AG04449 (cell line): ENCODE results near the gene TBX15.

Source experiments
- CTCF ChIA-PET: fragments of 350-600 bp; formaldehyde crosslinking; extraction: SDS; loops from one replicate; lab custom pipeline; 2021; ENCODE audit warnings: antibody characterized with exemption; lab: Yijun Ruan, JAX
- POLR2A ChIA-PET: fragments of 400-600, 350-600 bp; formaldehyde crosslinking; extraction: SDS; loops from one replicate; lab custom pipeline; 2020; ENCODE audit warnings: antibody characterized with exemption, inconsistent platforms; lab: Yijun Ruan, JAX
- DNase-seq: peaks from one replicate; pipeline ENCODE4 v3.0.0-alpha.2; 2010; ENCODE audit warnings: low read depth, low spot score
- H3K4me3 ChIP-seq: 2 replicates; pipeline ENCODE4 v1.5.1; 2011; ENCODE audit warnings: low read depth, mild to moderate bottlenecking, control low read depth, low read length
- TF ChIP-seq, protein P1 (sequence below): IDR thresholded peaks from one replicate; pipeline ENCODE4 v1.5.1; 2011; ENCODE audit warnings: mild to moderate bottlenecking, moderate library complexity, low read length, control low read depth, inconsistent platforms; ENCODE audit not compliant: insufficient read depth; ENCODE audit errors: missing control alignments

Gene TBX15

DNA sequence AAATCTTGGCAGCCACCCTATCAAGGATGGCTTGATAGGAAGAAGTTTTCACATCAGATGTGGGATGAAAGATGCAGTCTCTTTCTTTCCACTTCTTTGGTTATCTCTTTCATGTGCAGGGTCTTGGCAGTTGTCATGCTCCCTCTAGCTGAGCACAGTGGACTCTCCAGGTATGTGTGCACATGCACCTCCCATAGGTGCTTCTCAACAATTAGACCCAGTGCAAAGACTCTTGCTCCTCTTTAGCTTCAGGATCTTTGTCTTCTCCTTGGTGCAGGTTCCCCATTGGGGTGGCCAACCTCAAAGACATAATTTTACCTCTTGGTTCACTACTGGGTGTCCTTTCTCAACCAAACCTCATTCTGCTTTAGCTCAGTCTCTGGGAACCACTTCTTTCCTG is 80.7 kb downstream of the TBX15 start:
- TF ChIP-seq, protein P1, sequence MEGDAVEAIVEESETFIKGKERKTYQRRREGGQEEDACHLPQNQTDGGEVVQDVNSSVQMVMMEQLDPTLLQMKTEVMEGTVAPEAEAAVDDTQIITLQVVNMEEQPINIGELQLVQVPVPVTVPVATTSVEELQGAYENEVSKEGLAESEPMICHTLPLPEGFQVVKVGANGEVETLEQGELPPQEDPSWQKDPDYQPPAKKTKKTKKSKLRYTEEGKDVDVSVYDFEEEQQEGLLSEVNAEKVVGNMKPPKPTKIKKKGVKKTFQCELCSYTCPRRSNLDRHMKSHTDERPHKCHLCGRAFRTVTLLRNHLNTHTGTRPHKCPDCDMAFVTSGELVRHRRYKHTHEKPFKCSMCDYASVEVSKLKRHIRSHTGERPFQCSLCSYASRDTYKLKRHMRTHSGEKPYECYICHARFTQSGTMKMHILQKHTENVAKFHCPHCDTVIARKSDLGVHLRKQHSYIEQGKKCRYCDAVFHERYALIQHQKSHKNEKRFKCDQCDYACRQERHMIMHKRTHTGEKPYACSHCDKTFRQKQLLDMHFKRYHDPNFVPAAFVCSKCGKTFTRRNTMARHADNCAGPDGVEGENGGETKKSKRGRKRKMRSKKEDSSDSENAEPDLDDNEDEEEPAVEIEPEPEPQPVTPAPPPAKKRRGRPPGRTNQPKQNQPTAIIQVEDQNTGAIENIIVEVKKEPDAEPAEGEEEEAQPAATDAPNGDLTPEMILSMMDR, result no peak
- CTCF ChIA-PET, result interaction anchor here (1.5 kb wide), 1 partner anchor 15 kb away, joined by 4 read pairs; no protein-coding TSS in a partner anchor

DNA sequence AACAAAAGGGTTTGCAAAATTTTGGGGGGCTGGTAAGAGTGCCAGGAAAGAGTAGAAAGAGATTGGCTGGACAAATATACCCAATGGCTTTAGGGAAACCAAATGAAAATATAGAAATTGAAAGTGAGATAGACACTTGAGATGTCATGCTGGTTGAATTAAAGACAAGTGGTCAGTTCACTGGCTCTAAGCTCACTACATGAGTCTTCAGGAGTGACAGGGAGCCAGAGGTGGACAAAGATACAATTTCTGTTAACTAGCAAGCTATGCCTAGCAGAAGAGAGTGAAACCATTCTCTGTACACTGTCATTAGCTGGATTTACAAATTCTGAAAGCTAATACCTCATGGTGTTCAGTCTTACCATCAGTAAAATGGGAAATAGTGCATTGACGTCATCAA is 82.5 kb downstream of the TBX15 start:
- ChIA-PET CTCF (interaction anchor here (0.7 kb wide), 1 partner anchor 11 kb away, joined by 3 read pairs; no protein-coding TSS in a partner anchor), POLR2A (no interaction called here)
- no peak for DNase-seq
- no peak overlapping the region for H3K4me3 ChIP-seq
- TF ChIP-seq, protein P1, result no peak

More for the DNA sequence above, 80.7 kb downstream of the TBX15 start:
- no peak for DNase-seq
- no peak overlapping the region for H3K4me3 ChIP-seq
- POLR2A ChIA-PET, result interaction anchor here (0.7 kb wide), 1 partner anchor 934 kb away, joined by 3 read pairs; no protein-coding TSS in a partner anchor

DNA sequence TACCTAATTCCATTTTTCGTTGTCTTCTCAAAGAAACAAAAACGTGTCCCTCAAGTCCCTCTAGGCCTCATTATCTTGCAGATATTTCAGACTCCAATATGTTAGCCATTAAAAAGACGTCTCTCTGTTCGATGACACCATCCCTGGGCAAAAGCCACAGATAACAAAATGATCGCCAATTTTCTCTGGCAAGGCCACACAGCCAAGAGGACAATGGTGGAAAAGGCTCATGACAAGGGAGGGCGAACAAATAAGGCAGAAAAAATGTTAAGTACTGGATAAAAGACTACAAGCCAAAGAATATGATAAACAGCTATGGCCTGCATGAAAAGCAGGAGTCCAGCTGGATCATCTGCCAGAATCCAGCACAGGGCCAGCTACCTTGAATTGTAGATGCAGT is 82.9 kb downstream of the TBX15 start:
- TF ChIP-seq, protein P1, result no peak
- POLR2A ChIA-PET, result no interaction called here
- no peak overlapping the region for H3K4me3 ChIP-seq
- DNase-seq, result no peak
- CTCF ChIA-PET, result interaction anchor here (0.7 kb wide), 1 partner anchor 11 kb away, joined by 3 read pairs; no protein-coding TSS in a partner anchor

DNA sequence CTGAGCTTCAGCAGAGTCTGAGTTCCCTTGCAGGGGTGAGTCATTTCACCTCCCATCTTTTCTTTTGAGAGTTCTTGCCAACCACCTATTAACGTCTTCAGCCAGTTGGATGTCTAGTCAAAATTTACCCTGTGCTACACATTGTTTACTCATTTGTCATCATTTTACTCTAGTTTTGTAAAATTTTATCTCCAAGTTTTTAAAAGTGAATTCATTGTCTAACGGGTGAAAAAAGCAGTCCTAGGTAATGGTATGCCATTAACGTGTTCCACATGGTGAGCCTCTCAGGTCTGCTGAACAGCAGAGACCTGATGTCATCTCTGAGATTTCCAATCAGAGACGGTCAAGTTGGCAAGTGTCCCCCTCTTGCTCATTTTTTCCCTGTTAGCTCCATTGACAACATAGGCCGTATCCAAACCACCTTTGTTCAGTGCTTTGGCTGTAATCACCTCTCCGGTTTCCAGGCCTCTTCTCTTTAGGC is 85.4 kb downstream of the TBX15 start:
- H3K4me3 ChIP-seq, result no peak overlapping the region
- POLR2A ChIA-PET, result no interaction called here
- CTCF ChIA-PET, result no interaction called here
- TF ChIP-seq, protein P1, result no peak
- no peak for DNase-seq

DNA sequence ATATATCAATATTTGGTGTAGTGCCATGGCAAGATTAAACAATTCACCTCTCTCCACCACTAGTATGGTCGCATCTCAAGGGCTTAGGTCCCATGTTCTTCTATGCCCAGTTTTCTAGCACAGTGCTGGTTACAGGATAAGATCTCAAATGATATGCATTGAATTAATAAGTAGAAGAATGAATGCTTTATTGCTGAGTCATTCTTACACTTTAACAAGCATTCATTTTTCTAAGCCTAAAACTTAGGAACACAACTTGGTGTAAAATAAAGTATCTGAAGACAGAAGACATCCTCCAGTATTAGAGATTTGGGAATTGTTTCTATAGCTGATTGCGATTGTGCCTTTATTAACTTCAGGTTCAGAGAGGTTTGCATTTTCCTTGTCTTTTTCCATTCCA is 85.8 kb downstream of the TBX15 start:
- no peak overlapping the region for H3K4me3 ChIP-seq
- ChIA-PET CTCF (no interaction called here), POLR2A (no interaction called here)
- TF ChIP-seq, protein P1, result no peak
- no peak for DNase-seq

DNA sequence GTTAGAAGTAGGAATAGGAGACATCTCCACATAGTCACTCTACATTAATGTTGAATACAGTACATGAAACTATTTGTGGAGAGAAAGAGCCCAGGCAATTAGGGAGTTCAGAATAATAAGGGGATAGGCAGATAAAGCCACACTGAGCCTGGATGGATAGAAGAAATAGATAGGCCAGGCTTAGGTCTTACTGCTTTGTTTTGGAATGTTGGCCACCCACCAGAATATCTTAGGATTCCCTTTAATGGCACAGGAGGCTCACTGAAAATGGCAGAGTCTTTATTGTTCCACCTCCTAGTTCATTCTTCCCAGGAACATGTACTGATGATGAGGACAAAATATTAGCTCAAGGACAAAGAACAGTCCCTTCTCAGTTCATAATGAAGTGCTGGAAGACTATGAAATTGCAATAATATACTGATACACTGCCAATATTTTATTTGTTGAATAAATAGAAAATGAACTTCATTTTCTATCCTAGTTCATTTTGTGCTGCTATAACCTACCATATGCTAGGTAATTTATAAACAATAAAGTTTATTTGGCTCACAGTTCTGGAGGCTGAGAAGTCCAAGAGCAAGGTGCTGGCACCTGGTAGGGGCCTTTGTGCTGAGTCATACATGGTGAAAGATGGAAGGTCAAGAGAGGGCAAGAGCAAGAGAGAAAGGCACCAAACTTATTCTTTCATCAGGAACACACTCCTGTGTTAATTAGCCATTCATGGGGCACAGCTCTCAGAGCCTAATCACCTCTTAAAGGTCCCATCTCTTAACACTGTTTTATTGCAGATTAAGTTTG is 87.3 kb downstream of the TBX15 start:
- POLR2A ChIA-PET, result no interaction called here
- DNase-seq, result no peak
- TF ChIP-seq, protein P1, result no peak
- CTCF ChIA-PET, result interaction anchor here (1.1 kb wide), 1 partner anchor 27 kb away, joined by 4 read pairs; no protein-coding TSS in a partner anchor
- no peak overlapping the region for H3K4me3 ChIP-seq
